ENCODE measurements around the gene SORBS1.

DNA sequence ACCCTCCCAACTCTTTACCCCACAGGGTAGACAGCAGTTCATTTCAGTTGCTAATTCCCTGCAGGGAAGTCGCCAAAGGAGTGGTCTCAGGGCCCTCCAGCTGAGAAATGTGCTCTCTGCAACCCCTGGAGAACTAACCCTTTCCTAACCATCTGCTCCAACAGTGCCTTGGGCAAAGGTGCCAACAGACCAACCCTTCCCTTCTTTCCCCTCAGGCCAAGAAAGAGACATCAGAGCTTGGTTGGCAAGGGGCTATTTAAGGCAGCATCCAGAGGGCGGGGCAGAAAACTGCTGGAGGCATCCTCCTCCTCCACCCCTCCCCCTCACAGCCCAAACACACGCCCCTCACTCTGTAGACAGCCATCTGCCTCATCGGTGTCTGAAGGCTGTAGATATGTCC is 1.7 kb downstream of the SORBS1 start:
- TF ChIP-seq, protein P1, sequence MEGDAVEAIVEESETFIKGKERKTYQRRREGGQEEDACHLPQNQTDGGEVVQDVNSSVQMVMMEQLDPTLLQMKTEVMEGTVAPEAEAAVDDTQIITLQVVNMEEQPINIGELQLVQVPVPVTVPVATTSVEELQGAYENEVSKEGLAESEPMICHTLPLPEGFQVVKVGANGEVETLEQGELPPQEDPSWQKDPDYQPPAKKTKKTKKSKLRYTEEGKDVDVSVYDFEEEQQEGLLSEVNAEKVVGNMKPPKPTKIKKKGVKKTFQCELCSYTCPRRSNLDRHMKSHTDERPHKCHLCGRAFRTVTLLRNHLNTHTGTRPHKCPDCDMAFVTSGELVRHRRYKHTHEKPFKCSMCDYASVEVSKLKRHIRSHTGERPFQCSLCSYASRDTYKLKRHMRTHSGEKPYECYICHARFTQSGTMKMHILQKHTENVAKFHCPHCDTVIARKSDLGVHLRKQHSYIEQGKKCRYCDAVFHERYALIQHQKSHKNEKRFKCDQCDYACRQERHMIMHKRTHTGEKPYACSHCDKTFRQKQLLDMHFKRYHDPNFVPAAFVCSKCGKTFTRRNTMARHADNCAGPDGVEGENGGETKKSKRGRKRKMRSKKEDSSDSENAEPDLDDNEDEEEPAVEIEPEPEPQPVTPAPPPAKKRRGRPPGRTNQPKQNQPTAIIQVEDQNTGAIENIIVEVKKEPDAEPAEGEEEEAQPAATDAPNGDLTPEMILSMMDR (IDR thresholded peaks at IDR 0.05) = no peak
- TF ChIP-seq EZH2 (IDR thresholded peaks at IDR 0.05) (no peak), EZH2phosphoT487 (IDR thresholded peaks at IDR 0.05) (no peak)

Measured in neural progenitor cell (in vitro differentiated cells).